ENCODE data around the gene PLD5. TPM values are rescaled to one million over a fixed set of nuclear protein-coding genes. Genes with fewer than 3 reads are reported as not detected.

Gene PLD5
- total RNA-seq, 4 donors from 2014 or later = 0.33 to 0.54 TPM; not detected in 2

GRCh38 chr1:242033447-242033846 is 491.1 kb downstream of the PLD5 start:
- WGBS, 2 donors = 32 to 48% methylated on average over 4 of the region's 4 CpGs
- Histone ChIP-seq H3K4me3 (replicated peaks in 1 of 3) (no peak overlapping the region), H3K27ac (no peak overlapping the region), H3K4me1 (no peaks in the 10 kb centered on the region), H3K27me3 (no peaks in the 10 kb centered on the region), H3K36me3 (no peaks in the 10 kb centered on the region), H3K9me3 (no peaks in the 10 kb centered on the region)
- TF ChIP-seq CTCF (IDR thresholded peaks at IDR 0.05) (no peak), POLR2A (IDR thresholded peaks at IDR 0.05) (no peak)
- intact Hi-C loops (cut with DNase I) = no loop called here
- no peak for DNase-seq

Small RNA genes within 50 kb of the gene (small RNA-seq; reads per million reads assigned to genes)
- not detected for gene AL360271.2
- gene RN7SKP12 = not detected
